Uterus (tissue), 4 donors: ENCODE measurements around the gene MT1E. TPM values are rescaled to one million over a fixed set of nuclear protein-coding genes. Genes with fewer than 3 reads are reported as not detected.
"Not testable (repeated sequence)": the region's sequence is repeated elsewhere in the genome, so short reads cannot be mapped to it uniquely, and the experiment has no call there.

Source experiments
- DNase-seq, 2 donors: peaks; one replicate each; pipeline ENCODE4 v3.0.0-alpha.2; 2019 to 2020
- H3K27ac ChIP-seq, 2 donors: fragments of 200-600 bp; sonication (generic); 1 replicate in 1 of 2; 2 replicates in 1 of 2; pipeline ENCODE4 v1.5.1; 2016 to 2018
- H3K27me3 ChIP-seq, 2 donors: fragments of 200-600 bp; sonication (generic); one replicate each; pipeline ENCODE4 v1.5.1; 2018 to 2019; ENCODE audit warnings: control low read depth in 1 of 2
- H3K36me3 ChIP-seq, 2 donors: fragments of 200-600 bp; sonication (generic); one replicate each; pipeline ENCODE4 v1.5.1; 2019; ENCODE audit warnings: control low read depth in 1 of 2
- H3K4me1 ChIP-seq, 2 donors: fragments of 200-600 bp; sonication (generic); one replicate each; pipeline ENCODE4 v1.5.1; 2018 to 2019; ENCODE audit warnings: control low read depth in 1 of 2
- H3K4me3 ChIP-seq, 2 donors: fragments of 200-600 bp; sonication (generic); 1 replicate in 1 of 2; 2 replicates in 1 of 2; pipeline ENCODE4 v1.5.1; 2018 to 2019; ENCODE audit warnings: mild to moderate bottlenecking in 1 of 2
- H3K9me3 ChIP-seq, 2 donors: fragments of 200-600 bp; sonication (generic); one replicate each; pipeline ENCODE4 v1.5.1; 2019; ENCODE audit warnings: control low read depth in 1 of 2
- POLR2A ChIP-seq, 2 donors: fragments of 450-650 bp; IDR thresholded peaks; one replicate each; pipeline ENCODE4 v1.6.1; 2016; ENCODE audit warnings: antibody characterized with exemption in 2 of 2, mild to moderate bottlenecking in 1 of 2, moderate library complexity in 1 of 2
- intact Hi-C: fragments of 100-400 bp; cut with DNase I; formaldehyde crosslinking; loops from one replicate; pipeline ENCODE4 v1.15.1; 2023; ENCODE audit warnings: low total_unique reads
- total RNA-seq, 4 donors: library from RNA; depleted of rRNA in 3 of 4; stranded (reverse); fragments of >200 nt in 3 of 4; gene quantifications; one replicate each; pipeline versions ENCODE4 v1.1.0 to v1.2.4, GENCODE V29; 2014 to 2023
- TF ChIP-seq, protein P1 (sequence below), 4 experiments: fragments of 200-600 bp in 2 of 4; fragments of 450-650 bp in 2 of 4; sonication (generic) in 2 of 4; IDR thresholded peaks; one replicate each; pipeline ENCODE4 v1.5.1; 2016 to 2019; ENCODE audit warnings: antibody characterized with exemption in 4 of 4, mild to moderate bottlenecking in 2 of 4, moderate library complexity in 1 of 4
- donor health status: DM: yes; HTN: yes; CAD: no.

Gene MT1E
- total RNA-seq, 4 donors from 2014 or later: 0.48 to 51.9 (median 51.2) TPM; not detected in 1

GRCh38 chr16:56664506-56664905 lies 38.9 kb downstream of the MT1E start:
- TF ChIP-seq, protein P1, sequence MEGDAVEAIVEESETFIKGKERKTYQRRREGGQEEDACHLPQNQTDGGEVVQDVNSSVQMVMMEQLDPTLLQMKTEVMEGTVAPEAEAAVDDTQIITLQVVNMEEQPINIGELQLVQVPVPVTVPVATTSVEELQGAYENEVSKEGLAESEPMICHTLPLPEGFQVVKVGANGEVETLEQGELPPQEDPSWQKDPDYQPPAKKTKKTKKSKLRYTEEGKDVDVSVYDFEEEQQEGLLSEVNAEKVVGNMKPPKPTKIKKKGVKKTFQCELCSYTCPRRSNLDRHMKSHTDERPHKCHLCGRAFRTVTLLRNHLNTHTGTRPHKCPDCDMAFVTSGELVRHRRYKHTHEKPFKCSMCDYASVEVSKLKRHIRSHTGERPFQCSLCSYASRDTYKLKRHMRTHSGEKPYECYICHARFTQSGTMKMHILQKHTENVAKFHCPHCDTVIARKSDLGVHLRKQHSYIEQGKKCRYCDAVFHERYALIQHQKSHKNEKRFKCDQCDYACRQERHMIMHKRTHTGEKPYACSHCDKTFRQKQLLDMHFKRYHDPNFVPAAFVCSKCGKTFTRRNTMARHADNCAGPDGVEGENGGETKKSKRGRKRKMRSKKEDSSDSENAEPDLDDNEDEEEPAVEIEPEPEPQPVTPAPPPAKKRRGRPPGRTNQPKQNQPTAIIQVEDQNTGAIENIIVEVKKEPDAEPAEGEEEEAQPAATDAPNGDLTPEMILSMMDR (IDR thresholded peaks at IDR 0.05): no peak
- no peak for TF ChIP-seq POLR2A (IDR thresholded peaks at IDR 0.05)

GRCh38 chr16:56665286-56666261 lies 40.0 kb downstream of the MT1E start:
- H3K36me3 ChIP-seq, H3K27ac ChIP-seq, H3K9me3 ChIP-seq, DNase-seq, H3K4me1 ChIP-seq, H3K4me3 ChIP-seq, intact Hi-C loops: not testable (repeated sequence)
- H3K27me3 ChIP-seq: peaks cover 0 to 14% of the 10 kb centered on the region in 2 donors

More at GRCh38 chr16:56664506-56664905, 38.9 kb downstream of the MT1E start:
- no peaks in the 10 kb centered on the region for H3K36me3 ChIP-seq
- H3K27ac ChIP-seq: no peak overlapping the region
- no peaks in the 10 kb centered on the region for H3K9me3 ChIP-seq
- H3K4me3 ChIP-seq: no peak overlapping the region
- no peak for DNase-seq
- intact Hi-C loops: no loop called here
- H3K27me3 ChIP-seq: peaks cover 0 to 12% of the 10 kb centered on the region in 2 donors
- peaks cover 0 to 4% of the 10 kb centered on the region in 2 donors for H3K4me1 ChIP-seq

DNA sequence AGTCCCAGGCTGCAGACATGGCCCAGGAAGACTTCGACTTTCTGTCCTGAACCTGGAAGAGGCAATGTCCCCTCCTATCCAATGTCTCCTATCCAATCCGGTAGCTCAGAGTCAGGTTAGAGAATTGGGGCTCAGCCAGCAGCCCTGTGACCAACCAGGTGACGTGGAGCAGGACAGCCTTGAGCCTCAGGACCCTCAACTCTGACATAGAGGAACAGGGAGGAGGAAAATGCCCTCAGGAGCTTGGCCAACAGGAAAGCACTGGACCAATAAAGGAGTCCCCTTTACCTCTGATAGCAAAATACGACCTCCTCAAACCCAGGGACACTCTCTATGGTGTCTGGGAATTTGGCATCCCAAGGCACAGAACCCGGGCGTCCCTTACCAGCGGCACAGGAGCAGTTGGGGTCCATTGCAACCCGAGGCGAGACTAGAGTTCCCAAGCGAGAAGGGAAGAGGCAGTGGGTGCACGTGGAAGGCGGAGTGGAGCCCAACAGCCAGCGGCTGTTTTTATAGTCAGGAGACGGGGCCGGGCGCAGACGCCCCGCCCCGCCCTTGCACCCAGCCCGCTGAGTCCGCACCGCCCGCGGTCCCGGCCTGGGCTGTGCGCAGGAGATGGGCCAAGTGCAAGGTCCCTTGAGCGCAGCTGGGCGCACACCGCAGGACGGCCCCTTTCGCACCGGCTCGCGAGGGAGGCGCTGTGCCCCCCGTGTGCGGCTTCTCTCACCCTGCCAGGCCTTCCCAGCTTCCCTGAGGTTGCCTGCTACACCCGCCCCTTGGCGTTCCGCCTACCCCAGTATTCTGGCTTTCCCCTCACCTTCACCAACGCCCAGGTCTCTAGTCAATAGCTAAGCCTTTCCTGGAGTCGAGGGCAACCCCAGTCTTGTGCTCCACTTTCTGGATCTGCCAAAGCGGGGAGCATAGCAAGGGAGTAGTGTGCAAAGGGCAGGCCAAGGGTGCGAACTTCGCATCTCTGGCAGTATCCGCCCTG lies 42.3 kb downstream of the MT1E start, which contains the start of gene MT1G:
MT1G (minus strand) TSS at position 485 of the 991 bp plus-strand sequence; CDS start at position 413, 72 bp downstream.
- Histone ChIP-seq H3K27ac (no peak within 1 kb of the TSS), H3K27me3 (peaks cover 0 to 11% of the 10 kb centered on the region in 2 donors)
- no peak for DNase-seq

GRCh38 chr16:56669005-56669839 lies 43.6 kb downstream of the MT1E start, which contains the start of gene MT1H:
Gene MT1H (plus strand): TSS chr16:56669814. CDS start chr16:56669885, 71 bp downstream.
- no peaks in the 10 kb centered on the region for H3K36me3 ChIP-seq
- intact Hi-C loops: no loop called here
- H3K4me3 ChIP-seq: no peak within 1 kb of the TSS
- H3K4me1 ChIP-seq: no peaks in the 10 kb centered on the region
- H3K27me3 ChIP-seq: peaks cover 0 to 11% of the 10 kb centered on the region in 2 donors
- H3K9me3 ChIP-seq: no peaks in the 10 kb centered on the region
- no peak for TF ChIP-seq POLR2A (IDR thresholded peaks at IDR 0.05)
- TF ChIP-seq, protein P1 (IDR thresholded peaks at IDR 0.05): no peak
- H3K27ac ChIP-seq: no peak within 1 kb of the TSS
- no peak for DNase-seq

More for the DNA sequence above, 42.3 kb downstream of the MT1E start, which contains the start of gene MT1G:
- intact Hi-C loops: no loop called here
- no peak within 1 kb of the TSS for H3K4me3 ChIP-seq
- no peak for TF ChIP-seq POLR2A (IDR thresholded peaks at IDR 0.05)
- TF ChIP-seq, protein P1 (IDR thresholded peaks at IDR 0.05): no peak
- H3K4me1 ChIP-seq: peaks cover 0 to 2% of the 10 kb centered on the region in 2 donors
- no peaks in the 10 kb centered on the region for H3K9me3 ChIP-seq
- H3K36me3 ChIP-seq: no peaks in the 10 kb centered on the region
